HG03280 (cell line): ENCODE data around the gene ZNF382.

Experiments used
- ATAC-seq: cut with Tn5 transposase; IDR thresholded peaks from one replicate; pipeline ENCODE4 v1.9.1; 2021; ENCODE audit warnings: mild to moderate bottlenecking, moderate library complexity; ENCODE audit not compliant: unreplicated experiment

Gene ZNF382

GRCh38 chr19:36674201-36674600 lies 69.1 kb downstream of the ZNF382 start:
- ATAC-seq, result no peak

- no peak for ATAC-seq
Measured at GRCh38 chr19:36679455-36679854, 74.3 kb downstream of the ZNF382 start.
